Tibial nerve (tissue), 4 donors: ENCODE results near the gene SLC39A6. TPM values are rescaled to one million over a fixed set of nuclear protein-coding genes. Genes with fewer than 3 reads are reported as not detected.
"Not testable (repeated sequence)": the region's sequence is repeated elsewhere in the genome, so short reads cannot be mapped to it uniquely, and the experiment has no call there.

ENCODE experiments used
- DNase-seq, 2 donors: peaks; one replicate each; pipeline ENCODE4 v3.0.0-alpha.2; 2019; ENCODE audit warnings: low spot score in 2 of 2
- H3K27ac ChIP-seq, 4 donors: fragments of 200-600 bp; sonication (generic) in 3 of 4; one replicate each; pipeline ENCODE4 v1.5.1; 2017 to 2019; ENCODE audit warnings: mild to moderate bottlenecking in 1 of 4
- H3K27me3 ChIP-seq, 2 donors: fragments of 200-600 bp; sonication (generic) in 1 of 2; one replicate each; pipeline versions ENCODE4 v1.5.1 to v1.6.0; 2017 to 2019
- H3K36me3 ChIP-seq, 3 donors: fragments of 200-600 bp; sonication (generic); one replicate each; pipeline ENCODE4 v1.5.1; 2018 to 2019
- H3K4me1 ChIP-seq, 4 donors: fragments of 200-600 bp; sonication (generic) in 3 of 4; one replicate each; pipeline ENCODE4 v1.5.1; 2017 to 2019
- H3K4me3 ChIP-seq, 4 donors: fragments of 200-600 bp; sonication (generic) in 3 of 4; one replicate each; pipeline ENCODE4 v1.5.1; 2017 to 2019; ENCODE audit warnings: mild to moderate bottlenecking in 1 of 4, moderate library complexity in 1 of 4
- H3K9me3 ChIP-seq, 4 donors: fragments of 200-600 bp; sonication (generic) in 3 of 4; one replicate each; pipeline ENCODE4 v1.5.1; 2017 to 2019
- EP300 ChIP-seq, 2 donors: sonication (generic); formaldehyde crosslinking; IDR thresholded peaks; one replicate each; pipeline ENCODE4 v1.6.1; 2017; ENCODE audit warnings: antibody characterized with exemption in 2 of 2, mild to moderate bottlenecking in 1 of 2
- POLR2A ChIP-seq, 2 donors: fragments of 450-650 bp; IDR thresholded peaks; one replicate each; pipeline ENCODE4 v1.6.1; 2017; ENCODE audit warnings: antibody characterized with exemption in 2 of 2, mild to moderate bottlenecking in 2 of 2, moderate library complexity in 2 of 2
- whole genome bisulfite sequencing, 2 donors: methylation state at CpG; one replicate each; pipeline ENCODE4 v1.1.5; 2018; 5-methylcytosine and 5-hydroxymethylcytosine counted together
- total RNA-seq, 4 donors: library from RNA; depleted of rRNA; stranded (reverse); fragments of >200 nt; gene quantifications; one replicate each; pipeline ENCODE4 v1.1.0, GENCODE V29; 2016
- TF ChIP-seq, protein P1 (sequence below), 5 experiments: fragments of 200-600 bp in 3 of 5; fragments of 450-650 bp in 2 of 5; sonication (generic) in 3 of 5; IDR thresholded peaks; one replicate each; pipeline ENCODE4 v1.5.1; 2016 to 2019; ENCODE audit warnings: antibody characterized with exemption in 5 of 5, mild to moderate bottlenecking in 3 of 5, moderate library complexity in 2 of 5

SLC39A6 gene
- total RNA-seq, 4 donors from 2014 or later, result 43.3 to 53.3 (median 44.0) TPM

DNA sequence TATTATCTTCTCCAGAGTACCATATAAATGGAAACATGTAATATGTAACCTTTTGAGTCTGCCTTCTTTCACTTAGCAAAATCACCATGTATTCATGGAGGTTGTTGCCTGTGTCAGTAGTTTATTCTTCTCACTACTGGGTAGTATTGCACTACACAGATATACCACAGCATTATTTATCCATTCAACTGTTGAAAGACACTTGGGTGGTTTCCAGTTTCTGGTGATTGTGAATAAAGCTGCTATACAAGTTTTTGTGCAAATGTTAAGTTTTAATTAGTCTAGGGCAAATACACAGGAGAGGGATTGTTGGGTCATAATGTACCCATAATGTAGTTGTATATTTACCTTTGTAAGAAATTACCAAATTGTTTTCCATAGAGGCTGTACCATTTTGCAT lies 32.2 kb downstream of the SLC39A6 start:
- H3K27ac ChIP-seq, result no peak overlapping the region
- TF ChIP-seq, protein P1, sequence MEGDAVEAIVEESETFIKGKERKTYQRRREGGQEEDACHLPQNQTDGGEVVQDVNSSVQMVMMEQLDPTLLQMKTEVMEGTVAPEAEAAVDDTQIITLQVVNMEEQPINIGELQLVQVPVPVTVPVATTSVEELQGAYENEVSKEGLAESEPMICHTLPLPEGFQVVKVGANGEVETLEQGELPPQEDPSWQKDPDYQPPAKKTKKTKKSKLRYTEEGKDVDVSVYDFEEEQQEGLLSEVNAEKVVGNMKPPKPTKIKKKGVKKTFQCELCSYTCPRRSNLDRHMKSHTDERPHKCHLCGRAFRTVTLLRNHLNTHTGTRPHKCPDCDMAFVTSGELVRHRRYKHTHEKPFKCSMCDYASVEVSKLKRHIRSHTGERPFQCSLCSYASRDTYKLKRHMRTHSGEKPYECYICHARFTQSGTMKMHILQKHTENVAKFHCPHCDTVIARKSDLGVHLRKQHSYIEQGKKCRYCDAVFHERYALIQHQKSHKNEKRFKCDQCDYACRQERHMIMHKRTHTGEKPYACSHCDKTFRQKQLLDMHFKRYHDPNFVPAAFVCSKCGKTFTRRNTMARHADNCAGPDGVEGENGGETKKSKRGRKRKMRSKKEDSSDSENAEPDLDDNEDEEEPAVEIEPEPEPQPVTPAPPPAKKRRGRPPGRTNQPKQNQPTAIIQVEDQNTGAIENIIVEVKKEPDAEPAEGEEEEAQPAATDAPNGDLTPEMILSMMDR (IDR thresholded peaks at IDR 0.05), result no peak
- H3K4me1 ChIP-seq, result no peaks in the 10 kb centered on the region
- H3K36me3 ChIP-seq, result no peaks in the 10 kb centered on the region
- DNase-seq, result no peak
- no peak overlapping the region for H3K4me3 ChIP-seq
- no peaks in the 10 kb centered on the region for H3K27me3 ChIP-seq
- H3K9me3 ChIP-seq, result peaks cover 0 to 5% (median 0%) of the 10 kb centered on the region in 4 donors

DNA sequence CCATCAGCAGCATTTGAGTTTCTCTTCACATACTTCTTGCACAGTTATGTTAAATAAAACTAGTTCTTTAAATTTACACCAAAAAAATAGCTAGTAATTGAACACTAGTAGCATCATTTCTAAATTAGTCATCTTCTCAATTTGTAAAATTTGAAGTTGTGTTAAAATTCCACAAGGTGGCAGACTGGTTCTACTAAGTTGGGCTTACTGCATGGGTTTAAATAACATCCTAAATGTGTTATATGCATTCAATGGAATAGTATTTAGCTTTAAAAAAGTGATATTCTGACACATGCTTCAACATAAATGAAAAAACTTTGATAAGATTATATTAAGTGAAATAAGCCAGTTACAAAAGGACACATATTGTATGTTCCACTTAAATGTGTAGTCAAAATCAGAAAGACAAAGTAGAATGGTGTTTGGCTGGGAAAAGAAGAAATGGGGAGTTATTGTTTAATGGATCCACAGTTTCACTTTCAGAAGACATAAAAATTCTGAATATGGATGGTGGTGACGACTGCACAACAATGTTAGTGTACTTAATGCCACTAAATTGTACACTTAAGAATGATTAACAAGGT lies 33.1 kb downstream of the SLC39A6 start:
- TF ChIP-seq POLR2A (IDR thresholded peaks at IDR 0.05), result no peak
- no peak for TF ChIP-seq EP300 (IDR thresholded peaks at IDR 0.05)
- TF ChIP-seq, protein P1 (IDR thresholded peaks at IDR 0.05), result peak; percentile 32 to 61 (median 51)
- H3K4me1 ChIP-seq, result no peaks in the 10 kb centered on the region
- H3K27me3 ChIP-seq, result no peaks in the 10 kb centered on the region
- no peak overlapping the region for H3K27ac ChIP-seq
- H3K36me3 ChIP-seq, result no peaks in the 10 kb centered on the region
- H3K9me3 ChIP-seq, result no peaks in the 10 kb centered on the region
- 5 to 15% methylated on average over 1 of the region's 1 CpG for WGBS, 2 donors
- no peak for DNase-seq
- no peak overlapping the region for H3K4me3 ChIP-seq

DNA sequence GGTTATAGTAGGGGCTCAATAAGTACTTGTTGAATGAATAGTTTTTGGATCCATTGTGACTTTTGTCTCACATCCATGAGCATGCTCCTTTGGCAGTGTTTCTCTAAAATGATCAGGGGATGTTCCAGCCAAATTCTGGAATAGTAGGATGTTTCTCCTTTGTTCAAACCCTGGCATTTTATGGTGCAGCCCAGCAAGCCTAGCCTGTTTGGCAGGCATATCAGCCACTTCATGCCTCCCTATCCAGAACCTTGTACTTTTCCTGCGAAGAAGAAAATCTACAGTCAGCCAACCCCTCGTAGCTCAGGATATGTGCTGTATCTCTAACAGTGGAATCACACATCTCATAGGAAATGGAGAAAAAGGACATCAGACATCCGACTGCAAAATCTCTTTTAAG lies 34.7 kb downstream of the SLC39A6 start:
- DNase-seq, result no peak
- Histone ChIP-seq H3K4me1 (no peaks in the 10 kb centered on the region), H3K4me3 (no peak overlapping the region), H3K27ac (no peak overlapping the region), H3K9me3 (no peaks in the 10 kb centered on the region), H3K36me3 (no peaks in the 10 kb centered on the region), H3K27me3 (no peaks in the 10 kb centered on the region)
- WGBS, 2 donors, result 65 to 75% methylated on average over 3 of the region's 3 CpGs
- TF ChIP-seq, protein P1 (IDR thresholded peaks at IDR 0.05), result no peak

DNA sequence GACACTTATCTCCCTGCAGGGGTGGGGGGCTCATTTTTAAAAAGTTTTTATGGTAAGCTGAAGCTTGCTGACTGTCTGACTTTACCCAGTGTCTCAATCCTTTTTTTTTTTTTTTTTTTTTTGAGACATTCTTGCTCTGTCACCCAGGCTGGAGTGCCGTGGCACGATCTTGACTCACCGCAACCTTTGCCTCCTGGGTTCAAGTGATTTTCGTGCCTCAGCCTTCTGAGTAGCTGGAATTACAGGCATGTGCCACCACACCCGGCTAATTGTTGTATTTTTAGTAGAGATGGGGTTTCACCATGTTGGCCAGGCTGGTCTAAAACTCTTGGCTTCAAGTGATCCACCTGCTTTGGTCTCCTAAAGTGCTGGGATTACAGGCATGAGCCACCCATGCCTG lies 37.0 kb downstream of the SLC39A6 start:
- H3K27ac ChIP-seq, H3K4me3 ChIP-seq, H3K27me3 ChIP-seq, H3K9me3 ChIP-seq, DNase-seq, H3K36me3 ChIP-seq, H3K4me1 ChIP-seq: not testable (repeated sequence)
- WGBS, 2 donors, result 58 to 68% methylated on average over 5 of the region's 5 CpGs

DNA sequence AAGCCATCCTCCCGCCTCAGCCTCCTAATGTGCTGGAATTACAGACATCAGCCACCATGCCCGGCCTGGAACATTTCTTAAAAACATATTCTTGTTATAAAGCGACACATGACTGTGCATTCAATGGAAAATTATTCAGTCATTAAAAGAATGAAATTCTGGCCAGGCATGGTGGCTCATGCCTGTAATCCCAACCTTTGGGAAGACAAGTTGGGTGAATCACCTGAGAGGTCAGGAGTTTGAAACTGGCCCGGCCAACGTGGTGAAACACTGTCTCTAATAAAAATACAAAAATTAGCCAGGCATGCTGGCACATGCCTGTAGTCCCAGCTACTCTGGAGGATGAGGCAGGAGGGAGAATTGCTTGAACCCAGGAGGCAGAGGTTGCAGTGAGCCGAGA lies 40.1 kb downstream of the SLC39A6 start:
- no peak for DNase-seq
- 83 to 85% methylated on average over 6 of the region's 6 CpGs for WGBS, 2 donors
- H3K4me1 ChIP-seq, result no peaks in the 10 kb centered on the region

More for the DNA sequence above, 40.1 kb downstream of the SLC39A6 start:
- H3K9me3 ChIP-seq, result peaks cover 0 to 3% (median 0%) of the 10 kb centered on the region in 4 donors
- H3K36me3 ChIP-seq, result no peaks in the 10 kb centered on the region
- H3K4me3 ChIP-seq, result no peak overlapping the region
- no peak for TF ChIP-seq POLR2A (IDR thresholded peaks at IDR 0.05)
- TF ChIP-seq, protein P1 (IDR thresholded peaks at IDR 0.05), result no peak
- no peak for TF ChIP-seq EP300 (IDR thresholded peaks at IDR 0.05)
- H3K27me3 ChIP-seq, result peaks cover 0 to 4% of the 10 kb centered on the region in 2 donors
- no peak overlapping the region for H3K27ac ChIP-seq
